Measurements from ENCODE around the gene MRI1. TPM values are rescaled to one million over a fixed set of nuclear protein-coding genes. Genes with fewer than 3 reads are reported as not detected.

Gene MRI1
- total RNA-seq, 1 experiment from 2014 or later, result 24.9 TPM

GRCh38 chr19:13794757-13795589 lies 30.7 kb downstream of the MRI1 start, which contains the start of gene ZSWIM4:
TSS of gene ZSWIM4 (plus strand) at chr19:13795443. CDS start at chr19:13795649, 206 bp downstream.
- peak; percentile 100 for DNase-seq (ENCODE audit: low read depth)

GRCh38 chr19:13795595-13796300 lies 31.4 kb downstream of the MRI1 start:
- DNase-seq (ENCODE audit: low read depth), result peak; percentile 30

- DNase-seq (ENCODE audit: low read depth), result peak; percentile 98
Measured at GRCh38 chr19:13796301-13797057, 32.2 kb downstream of the MRI1 start.

GRCh38 chr19:13797058-13797440 lies 32.7 kb downstream of the MRI1 start:
- DNase-seq (ENCODE audit: low read depth), result no peak

- peak; percentile 85 for DNase-seq (ENCODE audit: low read depth)
Measured at GRCh38 chr19:13797870-13798269, 33.5 kb downstream of the MRI1 start.

- DNase-seq (ENCODE audit: low read depth), result no peak
Measured at GRCh38 chr19:13799669-13800068, 35.3 kb downstream of the MRI1 start.

GRCh38 chr19:13803038-13803437 lies 38.7 kb downstream of the MRI1 start:
- no peak for DNase-seq (ENCODE audit: low read depth)

GRCh38 chr19:13804830-13805683 lies 40.7 kb downstream of the MRI1 start:
- DNase-seq (ENCODE audit: low read depth), result no peak

GRCh38 chr19:13806728-13807127 lies 42.4 kb downstream of the MRI1 start:
- DNase-seq (ENCODE audit: low read depth), result no peak

- DNase-seq (ENCODE audit: low read depth), result no peak
Measured at GRCh38 chr19:13807421-13808021, 43.2 kb downstream of the MRI1 start.

- no peak for DNase-seq (ENCODE audit: low read depth)
Measured at GRCh38 chr19:13808856-13809255, 44.5 kb downstream of the MRI1 start.

- no peak for DNase-seq (ENCODE audit: low read depth)
Measured at GRCh38 chr19:13812544-13812943, 48.2 kb downstream of the MRI1 start.

- no peak for DNase-seq (ENCODE audit: low read depth)
Measured at GRCh38 chr19:13813147-13813546, 48.8 kb downstream of the MRI1 start.

- DNase-seq (ENCODE audit: low read depth), result no peak
Measured at GRCh38 chr19:13814550-13814949, 50.2 kb downstream of the MRI1 start.

- no peak for DNase-seq (ENCODE audit: low read depth)
Measured at GRCh38 chr19:13817018-13817614, 52.8 kb downstream of the MRI1 start.

GRCh38 chr19:13817615-13818371 lies 53.5 kb downstream of the MRI1 start:
- DNase-seq (ENCODE audit: low read depth), result no peak

GRCh38 chr19:13819238-13819637 lies 54.9 kb downstream of the MRI1 start:
- no peak for DNase-seq (ENCODE audit: low read depth)

- DNase-seq (ENCODE audit: low read depth), result no peak
Measured at GRCh38 chr19:13821292-13821691, 57.0 kb downstream of the MRI1 start.

- no peak for DNase-seq (ENCODE audit: low read depth)
Measured at GRCh38 chr19:13823256-13823655, 58.9 kb downstream of the MRI1 start.

Measured in RPMI7951 (cell line).